Fibroblast of the aortic adventitia (primary cell): ENCODE data around the gene SGIP1. TPM values are rescaled to one million over a fixed set of nuclear protein-coding genes. Genes with fewer than 3 reads are reported as not detected.

Experiments
- DNase-seq: peaks from one replicate; pipeline ENCODE4 v3.0.0-alpha.2; 2010; ENCODE audit warnings: low read depth
- H3K4me3 ChIP-seq: 2 replicates; pipeline ENCODE4 v1.5.1; 2011; ENCODE audit warnings: low read depth, mild to moderate bottlenecking, control low read depth, low read length, moderate library complexity
- total RNA-seq: library from RNA; depleted of rRNA; stranded (reverse); fragments of >200 nt; gene quantifications from 2 replicates; pipeline ENCODE4 v1.2.3, GENCODE V29; 2012; ENCODE audit warnings: low replicate concordance
- TF ChIP-seq, protein P1 (sequence below): IDR thresholded peaks from 2 replicates; pipeline ENCODE4 v1.5.1; 2011; ENCODE audit warnings: mild to moderate bottlenecking, low read length, control low read depth, inconsistent platforms; ENCODE audit not compliant: insufficient read depth

SGIP1 gene
- total RNA-seq, 1 donor, result 21.1 TPM

DNA sequence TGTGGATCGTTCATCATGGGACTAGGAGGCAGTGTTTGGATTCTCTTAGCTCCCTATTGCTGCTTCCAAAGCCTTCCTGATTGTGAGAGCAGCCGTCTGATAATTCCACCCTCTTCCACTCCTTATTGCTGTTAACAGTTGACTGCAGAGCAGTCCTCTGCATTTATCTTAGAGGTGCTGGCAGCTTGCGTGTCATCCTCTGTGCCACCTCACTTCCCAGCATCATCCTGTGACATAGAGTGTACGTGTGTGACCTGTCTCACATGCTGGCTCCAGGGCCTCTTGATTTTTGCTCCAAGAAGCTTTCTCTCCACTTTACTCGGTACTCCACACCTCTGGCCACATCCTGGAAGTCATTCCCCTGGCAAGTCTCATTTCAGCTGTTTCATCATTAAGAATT, 165.3 kb downstream of the SGIP1 start:
- TF ChIP-seq, protein P1, sequence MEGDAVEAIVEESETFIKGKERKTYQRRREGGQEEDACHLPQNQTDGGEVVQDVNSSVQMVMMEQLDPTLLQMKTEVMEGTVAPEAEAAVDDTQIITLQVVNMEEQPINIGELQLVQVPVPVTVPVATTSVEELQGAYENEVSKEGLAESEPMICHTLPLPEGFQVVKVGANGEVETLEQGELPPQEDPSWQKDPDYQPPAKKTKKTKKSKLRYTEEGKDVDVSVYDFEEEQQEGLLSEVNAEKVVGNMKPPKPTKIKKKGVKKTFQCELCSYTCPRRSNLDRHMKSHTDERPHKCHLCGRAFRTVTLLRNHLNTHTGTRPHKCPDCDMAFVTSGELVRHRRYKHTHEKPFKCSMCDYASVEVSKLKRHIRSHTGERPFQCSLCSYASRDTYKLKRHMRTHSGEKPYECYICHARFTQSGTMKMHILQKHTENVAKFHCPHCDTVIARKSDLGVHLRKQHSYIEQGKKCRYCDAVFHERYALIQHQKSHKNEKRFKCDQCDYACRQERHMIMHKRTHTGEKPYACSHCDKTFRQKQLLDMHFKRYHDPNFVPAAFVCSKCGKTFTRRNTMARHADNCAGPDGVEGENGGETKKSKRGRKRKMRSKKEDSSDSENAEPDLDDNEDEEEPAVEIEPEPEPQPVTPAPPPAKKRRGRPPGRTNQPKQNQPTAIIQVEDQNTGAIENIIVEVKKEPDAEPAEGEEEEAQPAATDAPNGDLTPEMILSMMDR, result no peak
- DNase-seq, result no peak
- H3K4me3 ChIP-seq, result no peak overlapping the region

DNA sequence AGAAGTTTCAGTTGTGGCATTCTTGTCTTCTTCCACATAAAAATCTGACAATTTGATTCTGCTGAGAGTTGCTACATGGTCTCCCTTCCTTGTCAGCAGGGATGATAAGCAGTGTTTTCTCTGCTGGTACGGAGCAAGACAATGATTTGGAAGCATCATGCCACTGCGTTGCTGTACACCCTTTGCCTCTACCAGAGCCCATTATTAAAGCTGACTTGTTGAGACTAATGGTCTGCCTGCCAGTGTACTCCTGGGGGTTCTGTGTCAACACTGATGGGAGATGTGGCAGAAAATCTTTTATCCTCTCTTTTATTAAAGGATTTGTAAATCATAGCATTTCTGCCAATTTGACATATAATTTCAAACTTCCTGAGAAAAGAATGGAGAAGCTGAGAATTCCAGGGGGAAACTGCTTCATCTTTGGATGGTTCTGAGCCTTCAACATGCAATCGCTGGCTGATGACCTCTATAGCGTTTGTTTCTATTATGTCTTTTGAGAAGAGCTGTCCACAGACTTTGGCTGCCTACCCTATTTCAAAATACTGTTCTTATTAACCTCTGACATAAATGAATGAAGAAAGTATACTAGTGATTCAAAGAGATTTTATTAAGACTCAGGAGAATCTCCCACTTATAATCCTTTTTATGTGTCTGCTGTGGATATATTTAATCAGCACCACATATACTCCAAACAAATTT, 170.4 kb downstream of the SGIP1 start:
- H3K4me3 ChIP-seq, result no peak overlapping the region
- TF ChIP-seq, protein P1, result no peak
- no peak for DNase-seq

DNA sequence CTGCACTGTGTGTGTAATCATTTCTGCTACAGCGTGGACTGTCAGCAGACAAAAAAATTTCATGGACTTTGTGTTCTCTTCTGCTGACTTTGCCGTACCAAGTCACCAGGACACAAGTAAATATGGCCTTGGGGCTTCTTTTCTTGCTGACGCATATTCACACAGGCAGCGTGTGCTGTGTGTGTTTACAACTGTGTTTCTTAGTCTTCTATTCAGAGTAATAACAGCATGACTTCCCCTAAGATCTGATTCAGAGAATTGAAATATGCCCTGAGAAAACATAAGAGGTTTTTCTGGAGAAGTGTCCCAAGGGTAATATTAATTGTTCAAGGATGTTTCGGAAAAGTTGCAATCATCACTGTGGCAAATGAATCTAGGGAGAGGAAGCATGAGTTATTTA, 171.2 kb downstream of the SGIP1 start:
- no peak for DNase-seq
- no peak overlapping the region for H3K4me3 ChIP-seq
- TF ChIP-seq, protein P1, result no peak

DNA sequence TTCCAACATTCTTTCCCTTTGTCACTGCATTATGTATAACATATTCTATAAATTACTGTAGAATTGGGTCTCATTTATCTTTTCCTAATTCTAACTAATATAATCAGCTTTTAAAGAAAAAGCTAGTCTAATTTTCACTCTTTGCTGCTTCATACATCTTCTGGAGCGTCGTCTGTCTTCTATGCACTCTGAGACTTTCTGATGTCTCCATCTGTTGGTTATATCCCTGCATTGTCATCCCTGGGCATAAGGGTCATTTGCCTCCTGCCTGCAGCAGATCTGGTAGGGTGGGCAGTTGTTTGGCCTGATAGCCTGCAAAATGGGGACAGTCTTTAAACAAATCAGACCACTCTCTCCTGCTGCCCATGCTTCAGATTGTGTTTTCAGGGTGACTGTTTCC, 177.5 kb downstream of the SGIP1 start:
- no peak overlapping the region for H3K4me3 ChIP-seq
- no peak for DNase-seq
- TF ChIP-seq, protein P1, result peak; percentile 27

DNA sequence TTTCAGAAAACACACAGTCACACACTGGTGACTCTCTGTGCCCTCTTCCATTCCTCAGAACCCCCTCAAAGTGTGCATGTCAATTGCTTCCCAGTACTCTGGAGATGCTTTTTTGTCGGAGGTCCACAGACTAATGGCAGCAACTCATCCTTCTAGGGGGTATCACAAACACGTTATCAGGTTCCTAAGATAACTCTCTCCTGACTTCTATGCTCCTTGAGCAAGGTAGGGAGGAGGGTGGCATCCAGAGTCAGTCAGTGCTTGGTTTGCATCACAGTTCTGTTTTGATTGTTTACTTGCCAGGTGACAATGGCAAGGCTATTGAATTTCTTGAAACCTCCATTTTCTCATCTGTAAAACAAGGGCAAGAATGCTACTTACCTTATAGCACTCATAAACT, 178.9 kb downstream of the SGIP1 start:
- no peak for DNase-seq
- TF ChIP-seq, protein P1, result no peak
- no peak overlapping the region for H3K4me3 ChIP-seq

DNA sequence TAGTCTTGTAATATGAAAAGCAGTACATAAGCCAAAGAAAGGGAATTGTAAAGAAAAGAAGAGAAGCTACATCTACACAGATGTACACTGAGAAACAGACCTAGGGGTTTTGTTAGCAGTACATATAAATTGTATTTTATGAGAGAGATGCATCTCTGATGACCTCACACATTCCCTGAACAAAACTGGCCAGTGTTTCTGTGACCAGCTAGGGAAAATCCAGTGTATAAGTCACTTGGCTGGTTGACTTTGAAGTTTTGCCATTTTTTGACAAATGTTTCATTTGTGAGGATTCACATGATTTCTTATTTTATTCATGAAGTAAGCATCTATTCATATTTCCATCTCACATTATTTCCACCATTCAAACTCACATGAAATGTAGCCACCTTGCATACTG, 190.0 kb downstream of the SGIP1 start:
- no peak overlapping the region for H3K4me3 ChIP-seq
- TF ChIP-seq, protein P1, result no peak
- DNase-seq, result peak; percentile 42
